Effector CD8-positive, alpha-beta T cell (primary cell): ENCODE results near the gene PIERCE2.
"Not testable (repeated sequence)": the region's sequence is repeated elsewhere in the genome, so short reads cannot be mapped to it uniquely, and the experiment has no call there.

Source experiments
- DNase-seq: peaks from one replicate; lab custom pipeline; 2025; lab: John Stamatoyannopoulos, UW

The PIERCE2 gene

DNA sequence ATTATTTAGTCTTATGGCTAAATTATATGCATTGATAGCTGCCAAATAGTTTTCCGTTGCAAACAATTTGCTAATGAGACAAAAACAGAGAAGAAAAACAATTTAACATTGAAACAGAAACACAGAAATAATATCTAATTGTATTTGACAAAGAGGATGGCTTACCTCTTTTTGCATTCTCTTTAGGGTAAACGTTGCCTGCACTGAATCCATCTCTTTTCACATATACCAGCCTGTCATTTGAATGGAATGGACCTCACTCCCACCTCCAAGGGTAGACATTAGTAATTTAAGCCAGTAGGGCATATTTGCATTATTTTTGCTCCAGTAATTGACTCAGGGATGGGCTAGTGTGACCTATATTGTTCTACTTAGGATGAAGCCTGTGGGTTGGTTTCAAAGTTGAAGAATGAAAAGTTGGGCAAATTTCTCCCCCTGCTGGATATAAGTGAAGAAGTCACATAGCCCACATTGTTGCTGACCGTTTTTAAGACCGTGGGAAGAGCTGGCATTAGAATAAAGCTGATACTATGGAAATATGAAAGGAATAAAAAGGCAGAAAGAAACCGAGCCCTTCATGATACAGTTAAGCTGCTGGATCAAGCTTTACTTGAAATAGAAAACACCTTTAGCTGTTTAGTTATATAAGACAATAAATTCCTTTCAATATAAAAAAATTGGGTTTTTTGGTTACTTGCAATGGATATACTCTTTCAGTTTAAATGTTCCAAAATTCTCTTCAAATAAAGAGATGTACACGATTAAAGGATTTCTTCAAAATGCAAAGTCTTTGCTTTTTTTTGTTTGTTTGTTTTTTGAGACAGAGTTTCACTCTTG, 26.9 kb downstream of the PIERCE2 start:
- DNase-seq = no peak

GRCh38 chr15:55443141-55443540, 34.8 kb downstream of the PIERCE2 start:
- not testable (repeated sequence) for DNase-seq

- not testable (repeated sequence) for DNase-seq
Observed at GRCh38 chr15:55445936-55446335, 37.6 kb downstream of the PIERCE2 start.

GRCh38 chr15:55446379-55447029, 38.2 kb downstream of the PIERCE2 start:
- DNase-seq = not testable (repeated sequence)

DNA sequence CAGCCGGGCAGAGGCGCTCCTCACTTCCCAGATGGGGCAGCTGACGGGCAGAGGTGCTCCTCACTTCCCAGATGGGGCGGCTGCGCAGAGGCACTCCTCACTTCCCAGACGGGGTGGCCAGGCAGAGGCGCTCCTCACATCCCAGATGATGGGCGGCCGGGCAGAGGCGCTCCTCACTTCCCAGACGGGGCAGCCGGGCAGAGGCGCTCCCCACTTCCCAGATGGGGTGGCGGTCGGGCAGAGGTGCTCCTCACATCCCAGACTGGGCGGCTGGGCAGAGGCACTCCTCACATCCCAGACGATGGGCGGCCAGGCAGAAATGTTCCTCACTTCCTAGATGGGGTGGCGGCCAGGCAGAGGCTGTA, 38.7 kb downstream of the PIERCE2 start:
- DNase-seq = not testable (repeated sequence)

GRCh38 chr15:55457401-55458022, 49.2 kb downstream of the PIERCE2 start:
- DNase-seq = no peak

- no peak for DNase-seq
Observed at GRCh38 chr15:55461447-55461846, 53.2 kb downstream of the PIERCE2 start.

- DNase-seq = no peak
Observed at GRCh38 chr15:55468321-55468720, 60.0 kb downstream of the PIERCE2 start.
